ENCODE data around the gene TOR1A.

- no peak for TF ChIP-seq CTCF (optimal IDR thresholded peaks at IDR 0.05 in 1 of 3, IDR thresholded peaks at IDR 0.05 in 1 of 3, conservative IDR thresholded peaks at IDR 0.05 in 1 of 3; ENCODE audit: extremely low read depth in 1 of 3, insufficient read depth in 2 of 3, low read length in 3 of 3)
- TF ChIP-seq EZH2 (IDR thresholded peaks at IDR 0.05; ENCODE audit: low read length), result no peak
These were observed 37.5 kb downstream of the TOR1A start for GRCh38 chr9:129786481-129786880.

All from keratinocyte (primary cell).